Endothelial cell of umbilical vein (primary cell): ENCODE results near the gene GDPD4. TPM values are rescaled to one million over a fixed set of nuclear protein-coding genes. Genes with fewer than 3 reads are reported as not detected.

ENCODE experiments used
- BruUV-seq: library from RNA; stranded (reverse); fragments of 400-500 nt; replicated peaks from 2 replicates; lab custom pipeline; 2021; lab: Mats Ljungman, UMichigan
- CTCF ChIA-PET: fragments of 300-600, 350-600 bp; sonication (Branson Sonifier 250); formaldehyde crosslinking; loops from one replicate; lab custom pipeline; 2021; ENCODE audit warnings: antibody characterized with exemption, inconsistent platforms; lab: Charles Lee
- POLR2A ChIA-PET: fragments of 300-600, 350-600 bp; sonication (Branson Sonifier 250); formaldehyde crosslinking; loops from one replicate; lab custom pipeline; 2021; ENCODE audit warnings: antibody characterized with exemption, inconsistent platforms; lab: Charles Lee
- DNase-seq: peaks from one replicate; pipeline ENCODE4 v3.0.0-alpha.2; 2011; ENCODE audit warnings: low read depth, low spot score
- FAIRE-seq: peaks from 2 replicates; lab custom pipeline; 2011; peaks lifted over from hg19 to GRCh38; lab: Jason Lieb, UNC
- H2AFZ ChIP-seq: 2 replicates; pipeline ENCODE4 v1.6.0; 2012; ENCODE audit warnings: low read depth, low read length, control low read depth, inconsistent platforms
- H3K27ac ChIP-seq: 2 replicates; pipeline ENCODE4 v1.5.1; 2011; ENCODE audit warnings: low read depth, mild to moderate bottlenecking, control low read depth, low read length, moderate library complexity; ENCODE audit not compliant: insufficient read depth
- H3K27me3 ChIP-seq, 2 experiments: 2 replicates each; pipeline versions ENCODE4 v1.6.0 to v1.6.1; 2011; ENCODE audit warnings: low read length in 2 of 2, mixed read lengths in 1 of 2; ENCODE audit not compliant: control insufficient read depth in 2 of 2, insufficient read depth in 2 of 2
- H3K36me3 ChIP-seq, 2 experiments: 2 replicates in 1 of 2; 3 replicates in 1 of 2; pipeline ENCODE4 v1.5.1; 2011; ENCODE audit warnings: low read length in 2 of 2, mild to moderate bottlenecking in 1 of 2, moderate library complexity in 1 of 2; ENCODE audit not compliant: control insufficient read depth in 2 of 2, insufficient read depth in 2 of 2; ENCODE audit errors: extremely low read depth in 1 of 2
- H3K4me1 ChIP-seq: 3 replicates; pipeline ENCODE4 v1.5.1; 2011; ENCODE audit warnings: mild to moderate bottlenecking, low read length; ENCODE audit not compliant: control insufficient read depth, insufficient read depth; ENCODE audit errors: extremely low read depth
- H3K4me2 ChIP-seq: 2 replicates; pipeline ENCODE4 v1.6.1; 2011; ENCODE audit warnings: low read length, control low read depth, mixed read lengths; ENCODE audit not compliant: insufficient read depth
- H3K4me3 ChIP-seq, 3 experiments: fragments of 200-600 bp in 1 of 3; sonication (generic), shearing (Covaris generic) in 1 of 3; replicated peaks in 1 of 3; 2 replicates each; pipeline ENCODE4 v1.5.1; 2011 to 2016; ENCODE audit warnings: control low read depth in 3 of 3, low read length in 3 of 3, mild to moderate bottlenecking in 2 of 3, inconsistent platforms in 1 of 3, low read depth in 1 of 3, moderate library complexity in 1 of 3; ENCODE audit not compliant: insufficient read depth in 1 of 3
- H3K79me2 ChIP-seq: 2 replicates; pipeline ENCODE4 v1.6.0; 2012; ENCODE audit warnings: low read length, inconsistent platforms; ENCODE audit not compliant: control insufficient read depth, insufficient read depth
- H3K9ac ChIP-seq: replicated peaks from 2 replicates; pipeline ENCODE3; 2011; ENCODE audit warnings: low read length, control low read depth; ENCODE audit not compliant: insufficient read depth; ENCODE audit errors: extremely low read depth
- H3K9me1 ChIP-seq: replicated peaks from 3 replicates; pipeline ENCODE4 v1.6.0; 2011; ENCODE audit warnings: mild to moderate bottlenecking, low read length; ENCODE audit not compliant: control insufficient read depth, insufficient read depth; ENCODE audit errors: extremely low read depth
- H3K9me3 ChIP-seq: replicated peaks from 2 replicates; pipeline ENCODE4 v1.5.1; 2012; ENCODE audit warnings: low read length, inconsistent platforms; ENCODE audit not compliant: control insufficient read depth, insufficient read depth
- H4K20me1 ChIP-seq: replicated peaks from 2 replicates; pipeline ENCODE3; 2011; ENCODE audit warnings: mild to moderate bottlenecking, low read length; ENCODE audit not compliant: control insufficient read depth, insufficient read depth; ENCODE audit errors: extremely low read depth
- CTCF ChIP-seq, 2 donors: IDR thresholded peaks; 1 replicate in 1 of 2; 2 replicates in 1 of 2; pipeline ENCODE4 v1.5.1; 2011; ENCODE audit warnings: low read length in 2 of 2, mild to moderate bottlenecking in 2 of 2, moderate library complexity in 2 of 2, control low read depth in 1 of 2, inconsistent platforms in 1 of 2, low read depth in 1 of 2; ENCODE audit not compliant: insufficient read depth in 1 of 2; ENCODE audit errors: extremely low read depth in 1 of 2
- EZH2 ChIP-seq: IDR thresholded peaks from 2 replicates; pipeline ENCODE4 v1.6.1; 2012; ENCODE audit warnings: borderline replicate concordance, low read depth, mild to moderate bottlenecking, moderate library complexity, low read length, inconsistent platforms; ENCODE audit not compliant: severe bottlenecking
- FOS ChIP-seq: IDR thresholded peaks from 2 replicates; pipeline ENCODE4 v1.6.1; 2011; ENCODE audit warnings: mild to moderate bottlenecking, low read length, moderate library complexity, borderline replicate concordance; ENCODE audit not compliant: insufficient read depth
- GATA2 ChIP-seq: IDR thresholded peaks from 2 replicates; pipeline ENCODE4 v1.7.0; 2011; ENCODE audit warnings: low read depth, mild to moderate bottlenecking, moderate library complexity, mixed read lengths, low read length; ENCODE audit not compliant: insufficient read length, insufficient read depth
- JUN ChIP-seq: IDR thresholded peaks from 2 replicates; pipeline ENCODE4 v1.6.1; 2011; ENCODE audit warnings: borderline replicate concordance, low read depth; ENCODE audit not compliant: insufficient read length, insufficient read depth
- MAX ChIP-seq: IDR thresholded peaks from 2 replicates; pipeline ENCODE4 v1.6.1; 2011; ENCODE audit not compliant: insufficient read depth, insufficient read length
- MYC ChIP-seq: IDR thresholded peaks from one replicate; pipeline ENCODE4 v1.6.1; 2011; ENCODE audit warnings: mild to moderate bottlenecking, low read depth, low read length
- POLR2A ChIP-seq: IDR thresholded peaks from 2 replicates; pipeline ENCODE4 v1.6.1; 2012; ENCODE audit warnings: low read depth, mild to moderate bottlenecking, control low read depth, low read length
- POLR2AphosphoS5 ChIP-seq: IDR thresholded peaks from 2 replicates; pipeline ENCODE4 v1.6.1; 2012; ENCODE audit warnings: low read depth, mild to moderate bottlenecking, control low read depth, low read length, moderate library complexity; ENCODE audit not compliant: insufficient read depth
- dilution Hi-C: fragments of 300-500 bp; cut with MboI; formaldehyde crosslinking; loops from one replicate; pipeline ENCODE4 v1.15.0; 2019; ENCODE audit warnings: low sequenced_read_pairs; ENCODE audit not compliant: extremely low pct_ligation_motif_present
- intact Hi-C: fragments of 100-400 bp; cut with micrococcal nuclease; formaldehyde crosslinking; loops from one replicate; pipeline ENCODE4 v1.10.0; 2022
- polyA plus RNA-seq, 4 experiments: library from polyadenylated mRNA; depleted of rRNA in 3 of 4; stranded (reverse) in 3 of 4; unstranded in 1 of 4; fragments of >200 nt; gene quantifications; 2 replicates each; pipeline versions ENCODE4 v1.2.1 to v1.2.3, GENCODE V29; 2011 to 2012; ENCODE audit warnings: missing spikeins in 1 of 4
- total RNA-seq: library from RNA; stranded (reverse); gene quantifications from 2 replicates; pipeline ENCODE4 v1.2.3, GENCODE V29; 2021

The GDPD4 gene
- total and polyA plus RNA-seq, 2 donors (not counting 3 experiments of a cell fraction or from before 2014, with no cell fraction given), result not detected

- H3K27me3 ChIP-seq, result peaks cover 2% of the 10 kb centered on the region in 2 experiments
- H3K9me3 ChIP-seq, result no peaks in the 10 kb centered on the region
- no peaks in the 10 kb centered on the region for H3K4me1 ChIP-seq
- dilution Hi-C loops, result no loop called here
- H3K36me3 ChIP-seq, result no peaks in the 10 kb centered on the region
- CTCF ChIA-PET, result no interaction called here
- DNase-seq (no peak), FAIRE-seq (no peak)
- no peak overlapping the region for H3K4me3 ChIP-seq
- TF ChIP-seq JUN, result no peak
- no peak for TF ChIP-seq POLR2A
- TF ChIP-seq CTCF (IDR thresholded peaks at IDR 0.05; ENCODE audit: extremely low read depth in 1 of 2, insufficient read depth in 1 of 2, low read depth in 1 of 2, low read length in 2 of 2), result no peak
- TF ChIP-seq POLR2AphosphoS5, result no peak
- TF ChIP-seq FOS, result no peak
- H4K20me1 ChIP-seq, result no peaks in the 10 kb centered on the region
- H3K9ac ChIP-seq, result no peak overlapping the region
- H2AFZ ChIP-seq, result no peak overlapping the region
- intact Hi-C loops, result no loop called here
- H3K79me2 ChIP-seq, result no peaks in the 10 kb centered on the region
- no peak overlapping the region for H3K27ac ChIP-seq
- no peaks in the 10 kb centered on the region for H3K9me1 ChIP-seq
- H3K4me2 ChIP-seq, result no peak overlapping the region
- POLR2A ChIA-PET, result no interaction called here
- BruUV-seq, result no TSS peak
Observed at GRCh38 chr11:77320351-77320750, 18.9 kb upstream of the GDPD4 start.

- H3K27me3 ChIP-seq, result peaks cover 2 to 3% of the 10 kb centered on the region in 2 experiments
- TF ChIP-seq POLR2AphosphoS5 (no peak), FOS (no peak), MAX (no peak), MYC (no peak), CTCF (IDR thresholded peaks at IDR 0.05; ENCODE audit: extremely low read depth in 1 of 2, insufficient read depth in 1 of 2, low read depth in 1 of 2, low read length in 2 of 2) (no peak), GATA2 (no peak), JUN (no peak), EZH2 (no peak), POLR2A (no peak)
- no peak overlapping the region for H3K4me3 ChIP-seq
- POLR2A ChIA-PET, result no interaction called here
- no peak overlapping the region for H2AFZ ChIP-seq
- CTCF ChIA-PET, result interaction anchor here (1.2 kb wide), 1 partner anchor 24 kb away, joined by 3 read pairs; no protein-coding TSS in a partner anchor
- no peaks in the 10 kb centered on the region for H3K4me1 ChIP-seq
- no peak overlapping the region for H3K27ac ChIP-seq
- dilution Hi-C loops (no loop called here), intact Hi-C loops (no loop called here)
- H3K79me2 ChIP-seq, result no peaks in the 10 kb centered on the region
- no peaks in the 10 kb centered on the region for H3K36me3 ChIP-seq
- H4K20me1 ChIP-seq, result no peaks in the 10 kb centered on the region
- no peaks in the 10 kb centered on the region for H3K9me1 ChIP-seq
- H3K4me2 ChIP-seq, result no peak overlapping the region
- no peak overlapping the region for H3K9ac ChIP-seq
- BruUV-seq, result no TSS peak
- FAIRE-seq, result no peak
- DNase-seq, result no peak
- no peaks in the 10 kb centered on the region for H3K9me3 ChIP-seq
Observed at GRCh38 chr11:77318600-77318999, 17.1 kb upstream of the GDPD4 start.
